ENCODE results near the gene RAP2C. TPM values are rescaled to one million over a fixed set of nuclear protein-coding genes. Genes with fewer than 3 reads are reported as not detected.

The RAP2C gene
- total and polyA plus RNA-seq, 2 donors (not counting 3 experiments of a cell fraction or from before 2014, with no cell fraction given): 5.5 to 22.2 TPM

GRCh38 chrX:132258509-132258908, 39.3 kb upstream of the RAP2C start:
- BruUV-seq (replicated peaks): no TSS peak
- Histone ChIP-seq H3K4me3 (replicated peaks in 1 of 3; ENCODE audit: insufficient read depth in 1 of 3, low read depth in 1 of 3, low read length in 3 of 3) (no peak overlapping the region), H3K9me3 (replicated peaks; ENCODE audit: control insufficient read depth, insufficient read depth, low read length) (no peaks in the 10 kb centered on the region), H3K4me2 (ENCODE audit: insufficient read depth, low read length) (no peak overlapping the region), H2AFZ (ENCODE audit: low read depth, low read length) (no peak overlapping the region), H3K9me1 (replicated peaks; ENCODE audit: control insufficient read depth, extremely low read depth, insufficient read depth, low read length) (no peaks in the 10 kb centered on the region), H3K27ac (ENCODE audit: insufficient read depth, low read depth, low read length) (no peak overlapping the region), H3K4me1 (ENCODE audit: control insufficient read depth, extremely low read depth, insufficient read depth, low read length) (no peaks in the 10 kb centered on the region), H3K27me3 (ENCODE audit: control insufficient read depth in 2 of 2, insufficient read depth in 2 of 2, low read length in 2 of 2) (no peaks in the 10 kb centered on the region), H4K20me1 (replicated peaks; ENCODE audit: control insufficient read depth, extremely low read depth, insufficient read depth, low read length) (no peaks in the 10 kb centered on the region), H3K9ac (replicated peaks; ENCODE audit: extremely low read depth, insufficient read depth, low read length) (no peak overlapping the region), H3K79me2 (ENCODE audit: control insufficient read depth, insufficient read depth, low read length) (no peaks in the 10 kb centered on the region), H3K36me3 (ENCODE audit: control insufficient read depth in 2 of 2, extremely low read depth in 1 of 2, insufficient read depth in 2 of 2, low read length in 2 of 2) (no peaks in the 10 kb centered on the region)
- TF ChIP-seq GATA2 (IDR thresholded peaks at IDR 0.05; ENCODE audit: insufficient read depth, insufficient read length, low read depth, low read length): no peak
- TF ChIP-seq POLR2AphosphoS5 (IDR thresholded peaks at IDR 0.05; ENCODE audit: insufficient read depth, low read depth, low read length): no peak
- no peak for TF ChIP-seq EZH2 (IDR thresholded peaks at IDR 0.05; ENCODE audit: borderline replicate concordance, low read depth, low read length, severe bottlenecking)
- TF ChIP-seq MAX (IDR thresholded peaks at IDR 0.05; ENCODE audit: insufficient read depth, insufficient read length): no peak
- TF ChIP-seq FOS (IDR thresholded peaks at IDR 0.05; ENCODE audit: borderline replicate concordance, insufficient read depth, low read length): no peak
- TF ChIP-seq POLR2A (IDR thresholded peaks at IDR 0.05; ENCODE audit: low read depth, low read length): no peak
- no peak for TF ChIP-seq MYC (IDR thresholded peaks at IDR 0.05; ENCODE audit: low read depth, low read length)
- no peak for TF ChIP-seq JUN (IDR thresholded peaks at IDR 0.05; ENCODE audit: borderline replicate concordance, insufficient read depth, insufficient read length, low read depth)
- TF ChIP-seq, protein P1, sequence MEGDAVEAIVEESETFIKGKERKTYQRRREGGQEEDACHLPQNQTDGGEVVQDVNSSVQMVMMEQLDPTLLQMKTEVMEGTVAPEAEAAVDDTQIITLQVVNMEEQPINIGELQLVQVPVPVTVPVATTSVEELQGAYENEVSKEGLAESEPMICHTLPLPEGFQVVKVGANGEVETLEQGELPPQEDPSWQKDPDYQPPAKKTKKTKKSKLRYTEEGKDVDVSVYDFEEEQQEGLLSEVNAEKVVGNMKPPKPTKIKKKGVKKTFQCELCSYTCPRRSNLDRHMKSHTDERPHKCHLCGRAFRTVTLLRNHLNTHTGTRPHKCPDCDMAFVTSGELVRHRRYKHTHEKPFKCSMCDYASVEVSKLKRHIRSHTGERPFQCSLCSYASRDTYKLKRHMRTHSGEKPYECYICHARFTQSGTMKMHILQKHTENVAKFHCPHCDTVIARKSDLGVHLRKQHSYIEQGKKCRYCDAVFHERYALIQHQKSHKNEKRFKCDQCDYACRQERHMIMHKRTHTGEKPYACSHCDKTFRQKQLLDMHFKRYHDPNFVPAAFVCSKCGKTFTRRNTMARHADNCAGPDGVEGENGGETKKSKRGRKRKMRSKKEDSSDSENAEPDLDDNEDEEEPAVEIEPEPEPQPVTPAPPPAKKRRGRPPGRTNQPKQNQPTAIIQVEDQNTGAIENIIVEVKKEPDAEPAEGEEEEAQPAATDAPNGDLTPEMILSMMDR (IDR thresholded peaks at IDR 0.05; ENCODE audit: extremely low read depth in 1 of 2, insufficient read depth in 1 of 2, low read depth in 1 of 2, low read length in 2 of 2): no peak
- dilution Hi-C loops (cut with MboI; ENCODE audit: extremely low pct_ligation_motif_present, low sequenced_read_pairs) (no loop called here), intact Hi-C loops (cut with micrococcal nuclease) (no loop called here)
- POLR2A ChIA-PET: no interaction called here
- CTCF ChIA-PET: no interaction called here
- DNase-seq (ENCODE audit: low read depth, low spot score): no peak
- FAIRE-seq: no peak
